ENCODE data around the gene E2F1. TPM values are rescaled to one million over a fixed set of nuclear protein-coding genes. Genes with fewer than 3 reads are reported as not detected.

The E2F1 gene
- total RNA-seq, 1 experiment from 2014 or later, result 44.2 TPM

DNA sequence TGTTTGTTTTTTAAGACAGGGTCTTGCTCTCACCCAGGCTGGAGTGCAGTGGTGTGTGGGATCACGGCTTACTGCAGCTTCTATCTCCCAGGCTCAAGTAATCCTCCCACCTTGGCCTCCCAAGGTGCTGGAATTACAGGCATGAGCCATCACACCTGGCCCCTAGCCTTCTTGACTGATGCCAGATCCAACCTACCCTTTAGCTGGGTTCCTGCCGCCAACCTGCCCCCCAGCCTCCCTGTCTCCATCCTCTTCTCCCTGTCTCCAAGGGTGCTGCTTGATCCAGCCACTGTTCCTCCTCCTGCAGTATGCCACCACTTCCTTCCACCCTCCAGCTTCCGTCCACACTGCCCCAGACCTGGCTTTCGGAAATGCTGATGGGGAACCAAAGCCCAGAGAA is 27.3 kb downstream of the E2F1 start (continued):
- TF ChIP-seq, protein P1, sequence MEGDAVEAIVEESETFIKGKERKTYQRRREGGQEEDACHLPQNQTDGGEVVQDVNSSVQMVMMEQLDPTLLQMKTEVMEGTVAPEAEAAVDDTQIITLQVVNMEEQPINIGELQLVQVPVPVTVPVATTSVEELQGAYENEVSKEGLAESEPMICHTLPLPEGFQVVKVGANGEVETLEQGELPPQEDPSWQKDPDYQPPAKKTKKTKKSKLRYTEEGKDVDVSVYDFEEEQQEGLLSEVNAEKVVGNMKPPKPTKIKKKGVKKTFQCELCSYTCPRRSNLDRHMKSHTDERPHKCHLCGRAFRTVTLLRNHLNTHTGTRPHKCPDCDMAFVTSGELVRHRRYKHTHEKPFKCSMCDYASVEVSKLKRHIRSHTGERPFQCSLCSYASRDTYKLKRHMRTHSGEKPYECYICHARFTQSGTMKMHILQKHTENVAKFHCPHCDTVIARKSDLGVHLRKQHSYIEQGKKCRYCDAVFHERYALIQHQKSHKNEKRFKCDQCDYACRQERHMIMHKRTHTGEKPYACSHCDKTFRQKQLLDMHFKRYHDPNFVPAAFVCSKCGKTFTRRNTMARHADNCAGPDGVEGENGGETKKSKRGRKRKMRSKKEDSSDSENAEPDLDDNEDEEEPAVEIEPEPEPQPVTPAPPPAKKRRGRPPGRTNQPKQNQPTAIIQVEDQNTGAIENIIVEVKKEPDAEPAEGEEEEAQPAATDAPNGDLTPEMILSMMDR (IDR thresholded peaks at IDR 0.05), result no peak
- TF ChIP-seq, protein P2, sequence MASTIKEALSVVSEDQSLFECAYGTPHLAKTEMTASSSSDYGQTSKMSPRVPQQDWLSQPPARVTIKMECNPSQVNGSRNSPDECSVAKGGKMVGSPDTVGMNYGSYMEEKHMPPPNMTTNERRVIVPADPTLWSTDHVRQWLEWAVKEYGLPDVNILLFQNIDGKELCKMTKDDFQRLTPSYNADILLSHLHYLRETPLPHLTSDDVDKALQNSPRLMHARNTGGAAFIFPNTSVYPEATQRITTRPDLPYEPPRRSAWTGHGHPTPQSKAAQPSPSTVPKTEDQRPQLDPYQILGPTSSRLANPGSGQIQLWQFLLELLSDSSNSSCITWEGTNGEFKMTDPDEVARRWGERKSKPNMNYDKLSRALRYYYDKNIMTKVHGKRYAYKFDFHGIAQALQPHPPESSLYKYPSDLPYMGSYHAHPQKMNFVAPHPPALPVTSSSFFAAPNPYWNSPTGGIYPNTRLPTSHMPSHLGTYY (CRISPR knock-in tag; IDR thresholded peaks at IDR 0.05), result no peak
- TF ChIP-seq MXD4 (CRISPR knock-in tag; IDR thresholded peaks at IDR 0.05; ENCODE audit: borderline replicate concordance) (no peak), KAT7 (CRISPR knock-in tag; IDR thresholded peaks at IDR 0.05; ENCODE audit: borderline replicate concordance) (no peak), HMGA2 (CRISPR knock-in tag; IDR thresholded peaks at IDR 0.05) (no peak)

DNA sequence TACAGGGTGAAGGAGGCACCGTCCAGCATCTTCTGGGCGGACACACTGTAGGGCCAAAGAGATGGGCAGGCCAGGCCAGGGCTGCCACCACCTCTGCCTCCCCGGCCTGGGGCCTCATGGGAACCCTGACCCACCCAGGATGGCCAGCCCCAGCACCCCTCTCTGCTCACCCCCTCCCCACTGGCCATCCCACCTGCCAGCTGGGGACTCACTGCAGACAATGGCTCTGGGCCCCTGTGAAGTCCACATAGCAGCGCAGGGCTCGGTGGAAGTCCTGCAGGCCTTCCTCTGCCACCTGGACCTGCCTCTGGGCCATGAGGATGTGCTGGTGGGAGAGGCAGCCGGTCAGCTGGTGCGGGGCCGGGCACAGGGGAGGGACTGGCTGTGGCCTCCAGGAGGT is 27.7 kb downstream of the E2F1 start:
- TF ChIP-seq, protein P3, sequence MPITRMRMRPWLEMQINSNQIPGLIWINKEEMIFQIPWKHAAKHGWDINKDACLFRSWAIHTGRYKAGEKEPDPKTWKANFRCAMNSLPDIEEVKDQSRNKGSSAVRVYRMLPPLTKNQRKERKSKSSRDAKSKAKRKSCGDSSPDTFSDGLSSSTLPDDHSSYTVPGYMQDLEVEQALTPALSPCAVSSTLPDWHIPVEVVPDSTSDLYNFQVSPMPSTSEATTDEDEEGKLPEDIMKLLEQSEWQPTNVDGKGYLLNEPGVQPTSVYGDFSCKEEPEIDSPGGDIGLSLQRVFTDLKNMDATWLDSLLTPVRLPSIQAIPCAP (CRISPR knock-in tag; IDR thresholded peaks at IDR 0.05), result no peak
- TF ChIP-seq, protein P4, sequence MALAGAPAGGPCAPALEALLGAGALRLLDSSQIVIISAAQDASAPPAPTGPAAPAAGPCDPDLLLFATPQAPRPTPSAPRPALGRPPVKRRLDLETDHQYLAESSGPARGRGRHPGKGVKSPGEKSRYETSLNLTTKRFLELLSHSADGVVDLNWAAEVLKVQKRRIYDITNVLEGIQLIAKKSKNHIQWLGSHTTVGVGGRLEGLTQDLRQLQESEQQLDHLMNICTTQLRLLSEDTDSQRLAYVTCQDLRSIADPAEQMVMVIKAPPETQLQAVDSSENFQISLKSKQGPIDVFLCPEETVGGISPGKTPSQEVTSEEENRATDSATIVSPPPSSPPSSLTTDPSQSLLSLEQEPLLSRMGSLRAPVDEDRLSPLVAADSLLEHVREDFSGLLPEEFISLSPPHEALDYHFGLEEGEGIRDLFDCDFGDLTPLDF (CRISPR knock-in tag; IDR thresholded peaks at IDR 0.05), result no peak
- TF ChIP-seq, protein P5, sequence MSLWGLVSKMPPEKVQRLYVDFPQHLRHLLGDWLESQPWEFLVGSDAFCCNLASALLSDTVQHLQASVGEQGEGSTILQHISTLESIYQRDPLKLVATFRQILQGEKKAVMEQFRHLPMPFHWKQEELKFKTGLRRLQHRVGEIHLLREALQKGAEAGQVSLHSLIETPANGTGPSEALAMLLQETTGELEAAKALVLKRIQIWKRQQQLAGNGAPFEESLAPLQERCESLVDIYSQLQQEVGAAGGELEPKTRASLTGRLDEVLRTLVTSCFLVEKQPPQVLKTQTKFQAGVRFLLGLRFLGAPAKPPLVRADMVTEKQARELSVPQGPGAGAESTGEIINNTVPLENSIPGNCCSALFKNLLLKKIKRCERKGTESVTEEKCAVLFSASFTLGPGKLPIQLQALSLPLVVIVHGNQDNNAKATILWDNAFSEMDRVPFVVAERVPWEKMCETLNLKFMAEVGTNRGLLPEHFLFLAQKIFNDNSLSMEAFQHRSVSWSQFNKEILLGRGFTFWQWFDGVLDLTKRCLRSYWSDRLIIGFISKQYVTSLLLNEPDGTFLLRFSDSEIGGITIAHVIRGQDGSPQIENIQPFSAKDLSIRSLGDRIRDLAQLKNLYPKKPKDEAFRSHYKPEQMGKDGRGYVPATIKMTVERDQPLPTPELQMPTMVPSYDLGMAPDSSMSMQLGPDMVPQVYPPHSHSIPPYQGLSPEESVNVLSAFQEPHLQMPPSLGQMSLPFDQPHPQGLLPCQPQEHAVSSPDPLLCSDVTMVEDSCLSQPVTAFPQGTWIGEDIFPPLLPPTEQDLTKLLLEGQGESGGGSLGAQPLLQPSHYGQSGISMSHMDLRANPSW (CRISPR knock-in tag; conservative IDR thresholded peaks at IDR 0.05; ENCODE audit: low read depth), result no peak
- TF ChIP-seq, protein P6, sequence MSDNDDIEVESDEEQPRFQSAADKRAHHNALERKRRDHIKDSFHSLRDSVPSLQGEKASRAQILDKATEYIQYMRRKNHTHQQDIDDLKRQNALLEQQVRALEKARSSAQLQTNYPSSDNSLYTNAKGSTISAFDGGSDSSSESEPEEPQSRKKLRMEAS (CRISPR knock-in tag; IDR thresholded peaks at IDR 0.05), result no peak
- TF ChIP-seq ZNF396 (CRISPR knock-in tag; IDR thresholded peaks at IDR 0.05; ENCODE audit: borderline replicate concordance) (no peak), SP1 (CRISPR knock-in tag; conservative IDR thresholded peaks at IDR 0.05) (no peak)
- no peak overlapping the region for H3K4me3 Mint-ChIP-seq
- H3K9me3 Mint-ChIP-seq, result no peaks in the 10 kb centered on the region
- H3K4me1 Mint-ChIP-seq, result peaks cover 20% of the 10 kb centered on the region
- POLR2A ChIA-PET, result interaction anchor here (0.5 kb wide), 1 partner anchor 26 kb away, joined by 3 read pairs; no protein-coding TSS in a partner anchor
- no peak overlapping the region for H3K27ac Mint-ChIP-seq
- CTCF ChIA-PET, result interaction anchor here (1.6 kb wide), 1 partner anchor 9 kb away, joined by 3 read pairs; no protein-coding TSS in a partner anchor
- DNase-seq (ENCODE audit: low spot score) (no peak), ATAC-seq (no peak)
- peaks cover 2% of the 10 kb centered on the region; the same call in 1 of the 2 replicates for H3K27me3 Mint-ChIP-seq (ENCODE audit: low read depth)
- H3K36me3 Mint-ChIP-seq, result peaks cover 6% of the 10 kb centered on the region

DNA sequence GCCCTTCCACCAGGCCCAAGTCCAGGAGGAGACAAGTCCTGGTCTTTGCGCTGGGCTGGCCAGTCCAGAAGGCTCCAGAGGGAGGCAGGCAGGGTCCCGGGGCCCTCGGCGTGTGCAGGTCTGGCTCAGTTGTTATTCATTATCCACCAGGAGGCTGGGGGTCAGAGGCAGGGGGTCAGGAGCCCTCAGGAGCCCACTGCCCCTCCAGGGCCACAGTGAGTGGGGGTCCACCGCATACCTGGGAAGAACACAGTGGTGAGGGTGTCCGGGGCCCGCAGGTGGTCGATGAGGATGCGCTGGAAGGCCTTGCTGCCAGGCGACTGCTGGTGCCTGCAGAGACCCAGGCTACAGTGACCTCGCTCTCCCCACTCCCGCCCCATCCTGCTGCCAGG is 28.5 kb downstream of the E2F1 start:
- DNase-seq (ENCODE audit: low spot score) (no peak), ATAC-seq (no peak)
- Mint-ChIP-seq H3K9me3 (no peaks in the 10 kb centered on the region), H3K4me3 (no peak overlapping the region), H3K27me3 (ENCODE audit: low read depth) (peaks cover 2% of the 10 kb centered on the region; the same call in 1 of the 2 replicates), H3K36me3 (peaks cover 6% of the 10 kb centered on the region), H3K27ac (no peak overlapping the region), H3K4me1 (peaks cover 25% of the 10 kb centered on the region)
- POLR2A ChIA-PET, result no interaction called here
- CTCF ChIA-PET, result no interaction called here
- TF ChIP-seq, protein P7, sequence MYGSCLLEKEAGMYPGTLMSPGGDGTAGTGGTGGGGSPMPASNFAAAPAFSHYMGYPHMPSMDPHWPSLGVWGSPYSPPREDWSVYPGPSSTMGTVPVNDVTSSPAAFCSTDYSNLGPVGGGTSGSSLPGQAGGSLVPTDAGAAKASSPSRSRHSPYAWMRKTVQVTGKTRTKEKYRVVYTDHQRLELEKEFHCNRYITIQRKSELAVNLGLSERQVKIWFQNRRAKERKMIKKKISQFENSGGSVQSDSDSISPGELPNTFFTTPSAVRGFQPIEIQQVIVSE (CRISPR knock-in tag; IDR thresholded peaks at IDR 0.05; ENCODE audit: borderline replicate concordance), result no peak
- TF ChIP-seq KAT7 (CRISPR knock-in tag; IDR thresholded peaks at IDR 0.05; ENCODE audit: borderline replicate concordance) (no peak), EMX1 (CRISPR knock-in tag; IDR thresholded peaks at IDR 0.05) (no peak), ZNF138 (CRISPR knock-in tag; conservative IDR thresholded peaks at IDR 0.05) (no peak), TP53 (CRISPR knock-in tag; IDR thresholded peaks at IDR 0.05) (no peak), JAZF1 (CRISPR knock-in tag; IDR thresholded peaks at IDR 0.05) (no peak), SMAD4 (CRISPR knock-in tag; IDR thresholded peaks at IDR 0.05) (no peak), ZNF396 (CRISPR knock-in tag; IDR thresholded peaks at IDR 0.05; ENCODE audit: borderline replicate concordance) (no peak)
- TF ChIP-seq, protein P8, sequence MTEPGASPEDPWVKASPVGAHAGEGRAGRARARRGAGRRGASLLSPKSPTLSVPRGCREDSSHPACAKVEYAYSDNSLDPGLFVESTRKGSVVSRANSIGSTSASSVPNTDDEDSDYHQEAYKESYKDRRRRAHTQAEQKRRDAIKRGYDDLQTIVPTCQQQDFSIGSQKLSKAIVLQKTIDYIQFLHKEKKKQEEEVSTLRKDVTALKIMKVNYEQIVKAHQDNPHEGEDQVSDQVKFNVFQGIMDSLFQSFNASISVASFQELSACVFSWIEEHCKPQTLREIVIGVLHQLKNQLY (CRISPR knock-in tag; IDR thresholded peaks at IDR 0.05), result no peak
- TF ChIP-seq, protein P9, sequence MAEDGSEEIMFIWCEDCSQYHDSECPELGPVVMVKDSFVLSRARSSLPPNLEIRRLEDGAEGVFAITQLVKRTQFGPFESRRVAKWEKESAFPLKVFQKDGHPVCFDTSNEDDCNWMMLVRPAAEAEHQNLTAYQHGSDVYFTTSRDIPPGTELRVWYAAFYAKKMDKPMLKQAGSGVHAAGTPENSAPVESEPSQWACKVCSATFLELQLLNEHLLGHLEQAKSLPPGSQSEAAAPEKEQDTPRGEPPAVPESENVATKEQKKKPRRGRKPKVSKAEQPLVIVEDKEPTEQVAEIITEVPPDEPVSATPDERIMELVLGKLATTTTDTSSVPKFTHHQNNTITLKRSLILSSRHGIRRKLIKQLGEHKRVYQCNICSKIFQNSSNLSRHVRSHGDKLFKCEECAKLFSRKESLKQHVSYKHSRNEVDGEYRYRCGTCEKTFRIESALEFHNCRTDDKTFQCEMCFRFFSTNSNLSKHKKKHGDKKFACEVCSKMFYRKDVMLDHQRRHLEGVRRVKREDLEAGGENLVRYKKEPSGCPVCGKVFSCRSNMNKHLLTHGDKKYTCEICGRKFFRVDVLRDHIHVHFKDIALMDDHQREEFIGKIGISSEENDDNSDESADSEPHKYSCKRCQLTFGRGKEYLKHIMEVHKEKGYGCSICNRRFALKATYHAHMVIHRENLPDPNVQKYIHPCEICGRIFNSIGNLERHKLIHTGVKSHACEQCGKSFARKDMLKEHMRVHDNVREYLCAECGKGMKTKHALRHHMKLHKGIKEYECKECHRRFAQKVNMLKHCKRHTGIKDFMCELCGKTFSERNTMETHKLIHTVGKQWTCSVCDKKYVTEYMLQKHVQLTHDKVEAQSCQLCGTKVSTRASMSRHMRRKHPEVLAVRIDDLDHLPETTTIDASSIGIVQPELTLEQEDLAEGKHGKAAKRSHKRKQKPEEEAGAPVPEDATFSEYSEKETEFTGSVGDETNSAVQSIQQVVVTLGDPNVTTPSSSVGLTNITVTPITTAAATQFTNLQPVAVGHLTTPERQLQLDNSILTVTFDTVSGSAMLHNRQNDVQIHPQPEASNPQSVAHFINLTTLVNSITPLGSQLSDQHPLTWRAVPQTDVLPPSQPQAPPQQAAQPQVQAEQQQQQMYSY (CRISPR knock-in tag; IDR thresholded peaks at IDR 0.05), result no peak

Data from WTC11 (cell line).